Colonic mucosa (tissue), 4 donors: Measurements from ENCODE around the gene CCDC24. TPM values are rescaled to one million over a fixed set of nuclear protein-coding genes. Genes with fewer than 3 reads are reported as not detected.

Experiments
- DNase-seq: peaks from one replicate; pipeline ENCODE4 v3.0.0-alpha.2; 2020
- H3K27ac ChIP-seq: fragments of 200-600 bp; one replicate; pipeline ENCODE4 v1.8.0; 2021
- H3K27me3 ChIP-seq: fragments of 200-600 bp; one replicate; pipeline ENCODE4 v1.8.0; 2021
- H3K36me3 ChIP-seq: fragments of 200-600 bp; one replicate; pipeline ENCODE4 v1.8.0; 2021
- H3K4me1 ChIP-seq: fragments of 200-600 bp; one replicate; pipeline ENCODE4 v1.8.0; 2021; ENCODE audit warnings: mild to moderate bottlenecking
- H3K4me3 ChIP-seq: fragments of 200-600 bp; one replicate; pipeline ENCODE4 v1.8.0; 2021
- H3K9ac ChIP-seq, 2 donors: one replicate each; pipeline ENCODE4 v1.7.0; 2013; ENCODE audit warnings: control low read depth in 2 of 2, low read depth in 2 of 2, low read length in 2 of 2
- H3K9me3 ChIP-seq: fragments of 200-600 bp; one replicate; pipeline ENCODE4 v1.8.0; 2021
- CTCF ChIP-seq: fragments of 200-600 bp; IDR thresholded peaks from one replicate; pipeline ENCODE4 v1.8.0; 2022; ENCODE audit warnings: antibody characterized with exemption, mild to moderate bottlenecking
- intact Hi-C: fragments of 100-400 bp; cut with DNase I; formaldehyde crosslinking; loops from one replicate; pipeline ENCODE4 v1.14.1; 2022
- total RNA-seq, 2 donors: library from RNA; stranded (reverse); fragmentation: NEBNext Ultra II Directional in 1 of 2; extraction: Animal tissue kit (Norgen Biotek cat#: 25700) in 1 of 2; gene quantifications; one replicate each; pipeline ENCODE4 v1.2.1, GENCODE V29; 2021
- donor health status: healthy.
- donor health status: DM: no; HTN: no; CAD: no.
- donor health status: DM: no; HTN: no; CAD: no.

The CCDC24 gene
- total RNA-seq, 2 donors from 2014 or later, result 20.3 to 24.6 TPM

GRCh38 chr1:43953361-43953760 is 38.0 kb upstream of the CCDC24 start:
- no peaks in the 10 kb centered on the region for H3K27me3 ChIP-seq
- H3K4me1 ChIP-seq, result peaks cover 2% of the 10 kb centered on the region
- H3K36me3 ChIP-seq, result no peaks in the 10 kb centered on the region
- no peak overlapping the region for H3K4me3 ChIP-seq
- no peak for TF ChIP-seq CTCF
- no peak overlapping the region for H3K27ac ChIP-seq
- H3K9ac ChIP-seq, result no peak overlapping the region
- DNase-seq, result no peak
- H3K9me3 ChIP-seq, result no peaks in the 10 kb centered on the region
- intact Hi-C loops, result no loop called here

- Histone ChIP-seq H3K4me3 (no peak overlapping the region), H3K36me3 (no peaks in the 10 kb centered on the region), H3K9me3 (no peaks in the 10 kb centered on the region), H3K4me1 (no peaks in the 10 kb centered on the region), H3K27ac (no peak overlapping the region), H3K27me3 (no peaks in the 10 kb centered on the region), H3K9ac (no peak overlapping the region)
- no peak for DNase-seq
- no peak for TF ChIP-seq CTCF
- intact Hi-C loops, result no loop called here
Measured at GRCh38 chr1:43954036-43954435, 37.4 kb upstream of the CCDC24 start.

DNA sequence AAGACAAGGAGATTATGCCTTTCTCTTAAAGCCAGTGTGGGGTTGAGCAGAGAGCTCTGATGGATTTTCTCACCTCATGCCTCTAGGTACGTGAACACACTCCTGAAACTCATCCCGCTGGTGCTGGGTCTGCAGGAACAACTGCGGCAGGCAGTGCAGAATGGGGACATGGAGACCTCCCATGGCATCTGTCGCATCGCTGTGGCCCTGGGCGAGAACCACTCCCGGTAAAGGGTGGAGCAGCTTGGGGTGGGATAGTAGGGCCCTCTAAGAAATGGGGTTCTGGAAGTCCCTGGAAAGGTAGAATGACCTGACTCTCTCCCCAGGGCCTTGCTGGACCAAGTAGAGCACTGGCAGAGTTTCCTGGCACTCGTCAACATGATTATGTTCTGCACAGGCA is 35.2 kb upstream of the CCDC24 start:
- no peaks in the 10 kb centered on the region for H3K9me3 ChIP-seq
- no peaks in the 10 kb centered on the region for H3K4me1 ChIP-seq
- no peak overlapping the region for H3K9ac ChIP-seq
- no peak overlapping the region for H3K4me3 ChIP-seq
- intact Hi-C loops, result no loop called here
- H3K36me3 ChIP-seq, result no peaks in the 10 kb centered on the region
- no peak for TF ChIP-seq CTCF
- DNase-seq, result no peak
- no peak overlapping the region for H3K27ac ChIP-seq
- H3K27me3 ChIP-seq, result no peaks in the 10 kb centered on the region

DNA sequence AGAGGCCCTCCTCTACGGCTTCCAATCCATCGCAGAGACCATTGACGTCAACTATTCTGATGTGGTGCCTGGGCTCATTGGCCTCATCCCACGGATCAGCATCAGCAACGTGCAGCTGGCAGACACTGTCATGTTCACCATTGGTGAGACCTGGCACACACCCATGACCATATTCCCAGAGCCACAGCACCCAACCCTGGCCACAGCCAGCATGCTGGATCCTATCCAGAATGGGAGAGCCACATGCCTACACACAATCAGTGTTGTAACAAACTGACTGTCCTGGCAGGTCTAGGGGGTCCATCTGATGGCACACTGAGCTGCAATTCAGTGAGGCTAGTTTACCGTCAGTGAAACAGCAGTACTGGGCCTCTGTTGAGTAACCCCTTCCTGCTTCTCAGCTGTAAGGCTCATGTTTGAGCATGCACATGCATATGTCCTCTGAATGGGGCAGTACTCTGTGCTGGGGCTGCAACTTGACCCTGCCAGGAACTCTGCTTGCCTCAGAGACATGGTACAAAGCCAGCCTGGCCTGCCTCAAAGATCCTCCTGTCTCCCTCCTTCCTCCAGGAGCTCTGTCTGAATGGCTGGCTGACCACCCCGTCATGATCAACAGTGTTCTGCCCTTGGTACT is 33.9 kb upstream of the CCDC24 start:
- H3K27me3 ChIP-seq, result no peaks in the 10 kb centered on the region
- no peak for DNase-seq
- H3K9me3 ChIP-seq, result no peaks in the 10 kb centered on the region
- TF ChIP-seq CTCF, result no peak
- H3K27ac ChIP-seq, result no peak overlapping the region
- intact Hi-C loops, result no loop called here
- H3K36me3 ChIP-seq, result no peaks in the 10 kb centered on the region
- H3K4me1 ChIP-seq, result no peaks in the 10 kb centered on the region
- no peak overlapping the region for H3K4me3 ChIP-seq
- no peak overlapping the region for H3K9ac ChIP-seq

- TF ChIP-seq CTCF, result no peak
- Histone ChIP-seq H3K36me3 (no peaks in the 10 kb centered on the region), H3K27me3 (no peaks in the 10 kb centered on the region), H3K9ac (no peak overlapping the region), H3K27ac (no peak overlapping the region), H3K9me3 (no peaks in the 10 kb centered on the region), H3K4me1 (no peaks in the 10 kb centered on the region), H3K4me3 (no peak overlapping the region)
- DNase-seq, result no peak
- intact Hi-C loops, result no loop called here
Measured at GRCh38 chr1:43958351-43959255, 32.8 kb upstream of the CCDC24 start.
